Natural killer cell (primary cell): ENCODE data around the gene VAMP2. TPM values are rescaled to one million over a fixed set of nuclear protein-coding genes. Genes with fewer than 3 reads are reported as not detected.

ENCODE experiments used
- ATAC-seq, 3 donors: fragments of 150-1000 bp in 2 of 3; fragments of 200-7000 bp in 1 of 3; cut with Tn5 transposase; 1 replicate in 1 of 3; 2 replicates in 2 of 3; pipeline ENCODE4 v1.10.0; 2021; ENCODE audit warnings: mild to moderate bottlenecking in 2 of 3, moderate library complexity in 2 of 3
- DNase-seq, 2 donors: peaks; one replicate each; pipeline versions ENCODE4 v3.0.0 to v3.0.0-alpha.2; 2013 to 2021; ENCODE audit warnings: mixed read lengths in 1 of 2
- H3K27ac ChIP-seq: one replicate; pipeline ENCODE4 v1.5.1; 2013; ENCODE audit warnings: mild to moderate bottlenecking, low read length
- H3K27me3 ChIP-seq: one replicate; pipeline ENCODE4 v1.6.1; 2013; ENCODE audit warnings: low read length; ENCODE audit not compliant: control insufficient read depth, insufficient read depth
- H3K36me3 ChIP-seq: one replicate; pipeline ENCODE4 v1.6.1; 2013; ENCODE audit warnings: low read length; ENCODE audit not compliant: control insufficient read depth, insufficient read depth
- H3K4me1 ChIP-seq: one replicate; pipeline ENCODE4 v1.6.1; 2013; ENCODE audit warnings: low read length; ENCODE audit not compliant: control insufficient read depth, insufficient read depth
- H3K4me3 ChIP-seq: one replicate; pipeline ENCODE4 v1.5.1; 2013; ENCODE audit warnings: low read length
- H3K9me3 ChIP-seq: one replicate; pipeline ENCODE4 v1.6.1; 2013; ENCODE audit warnings: low read length; ENCODE audit not compliant: control insufficient read depth, insufficient read depth
- H3K27ac Mint-ChIP-seq, 2 donors: one replicate each; pipeline ENCODE4 v1.8.0; 2022; ENCODE audit warnings: mild to moderate bottlenecking in 2 of 2, mixed read lengths in 2 of 2, moderate library complexity in 1 of 2
- H3K27me3 Mint-ChIP-seq, 2 donors: one replicate each; pipeline ENCODE4 v1.8.0; 2022; ENCODE audit warnings: low read depth in 2 of 2, mixed read lengths in 2 of 2
- H3K36me3 Mint-ChIP-seq: one replicate; pipeline ENCODE4 v1.8.0; 2022; ENCODE audit warnings: mixed read lengths
- H3K4me1 Mint-ChIP-seq, 2 donors: one replicate each; pipeline ENCODE4 v1.8.0; 2022; ENCODE audit warnings: mixed read lengths in 2 of 2
- H3K4me3 Mint-ChIP-seq: one replicate; pipeline ENCODE4 v1.8.0; 2022; ENCODE audit warnings: mild to moderate bottlenecking, moderate library complexity, mixed read lengths
- H3K9me3 Mint-ChIP-seq, 2 donors: one replicate each; pipeline ENCODE4 v1.8.0; 2022; ENCODE audit warnings: mixed read lengths in 2 of 2
- WGBS: methylation state at CpG from one replicate; pipeline ENCODE4 v1.1.7; 2013; ENCODE audit warnings: missing lambda C conversion rate; ENCODE audit not compliant: insufficient coverage; 5-methylcytosine and 5-hydroxymethylcytosine counted together
- intact Hi-C: fragments of 100-400 bp; cut with micrococcal nuclease; formaldehyde crosslinking; loops from one replicate; pipeline ENCODE4 v1.14.2; 2022
- total RNA-seq, 4 donors: library from RNA; stranded (reverse); fragments of 120-200 nt in 1 of 4; gene quantifications; one replicate each; pipeline versions ENCODE4 v1.2.3 to v1.2.4, GENCODE V29; 2013 to 2022
- TF ChIP-seq, protein P1 (sequence below): fragments of 200-600 bp; IDR thresholded peaks from one replicate; pipeline ENCODE4 v1.8.0; 2022; ENCODE audit warnings: antibody characterized with exemption

VAMP2 gene
- total RNA-seq, 3 donors from 2014 or later (not counting 1 experiment from before 2014, with no cell fraction given) = 191 to 315 (median 234) TPM

DNA sequence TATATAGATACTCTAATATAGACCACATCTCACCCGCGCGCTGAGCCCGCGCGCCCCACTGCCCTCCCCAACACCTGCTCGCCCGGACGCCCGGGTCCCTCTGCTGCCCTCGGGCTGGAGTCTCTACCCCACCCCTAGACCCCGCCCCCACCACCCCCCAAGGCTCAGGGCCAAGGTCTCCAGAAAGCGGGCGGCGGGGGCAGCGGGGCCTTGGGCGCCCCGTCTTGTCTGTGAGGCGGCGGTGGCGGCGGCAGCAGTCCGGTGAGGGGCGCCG, 41.4 kb downstream of the VAMP2 start:
- H3K27me3 Mint-ChIP-seq = peaks cover 42 to 53% of the 10 kb centered on the region in 2 donors
- peak overlapping the region; percentile 24 for H3K4me3 ChIP-seq
- no peaks in the 10 kb centered on the region for H3K9me3 ChIP-seq
- ATAC-seq = no peak
- TF ChIP-seq, protein P1, sequence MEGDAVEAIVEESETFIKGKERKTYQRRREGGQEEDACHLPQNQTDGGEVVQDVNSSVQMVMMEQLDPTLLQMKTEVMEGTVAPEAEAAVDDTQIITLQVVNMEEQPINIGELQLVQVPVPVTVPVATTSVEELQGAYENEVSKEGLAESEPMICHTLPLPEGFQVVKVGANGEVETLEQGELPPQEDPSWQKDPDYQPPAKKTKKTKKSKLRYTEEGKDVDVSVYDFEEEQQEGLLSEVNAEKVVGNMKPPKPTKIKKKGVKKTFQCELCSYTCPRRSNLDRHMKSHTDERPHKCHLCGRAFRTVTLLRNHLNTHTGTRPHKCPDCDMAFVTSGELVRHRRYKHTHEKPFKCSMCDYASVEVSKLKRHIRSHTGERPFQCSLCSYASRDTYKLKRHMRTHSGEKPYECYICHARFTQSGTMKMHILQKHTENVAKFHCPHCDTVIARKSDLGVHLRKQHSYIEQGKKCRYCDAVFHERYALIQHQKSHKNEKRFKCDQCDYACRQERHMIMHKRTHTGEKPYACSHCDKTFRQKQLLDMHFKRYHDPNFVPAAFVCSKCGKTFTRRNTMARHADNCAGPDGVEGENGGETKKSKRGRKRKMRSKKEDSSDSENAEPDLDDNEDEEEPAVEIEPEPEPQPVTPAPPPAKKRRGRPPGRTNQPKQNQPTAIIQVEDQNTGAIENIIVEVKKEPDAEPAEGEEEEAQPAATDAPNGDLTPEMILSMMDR = no peak
- H3K36me3 ChIP-seq = no peaks in the 10 kb centered on the region
- peaks cover 80% of the 10 kb centered on the region for H3K4me1 ChIP-seq
- intact Hi-C loops = no loop called here
- peaks cover 77 to 80% of the 10 kb centered on the region in 2 donors for H3K4me1 Mint-ChIP-seq
- H3K27me3 ChIP-seq = peaks cover 44% of the 10 kb centered on the region
- peak overlapping the region; percentile 93 for H3K4me3 Mint-ChIP-seq
- H3K36me3 Mint-ChIP-seq = peaks cover 12% of the 10 kb centered on the region
- peak overlapping the region; percentile 98 to 100 for H3K27ac Mint-ChIP-seq
- H3K27ac ChIP-seq = no peak overlapping the region
- WGBS = 0% methylated on average over 14 of the region's 25 CpGs
- no peak for DNase-seq
- peaks cover 0 to 2% of the 10 kb centered on the region in 2 donors for H3K9me3 Mint-ChIP-seq

DNA sequence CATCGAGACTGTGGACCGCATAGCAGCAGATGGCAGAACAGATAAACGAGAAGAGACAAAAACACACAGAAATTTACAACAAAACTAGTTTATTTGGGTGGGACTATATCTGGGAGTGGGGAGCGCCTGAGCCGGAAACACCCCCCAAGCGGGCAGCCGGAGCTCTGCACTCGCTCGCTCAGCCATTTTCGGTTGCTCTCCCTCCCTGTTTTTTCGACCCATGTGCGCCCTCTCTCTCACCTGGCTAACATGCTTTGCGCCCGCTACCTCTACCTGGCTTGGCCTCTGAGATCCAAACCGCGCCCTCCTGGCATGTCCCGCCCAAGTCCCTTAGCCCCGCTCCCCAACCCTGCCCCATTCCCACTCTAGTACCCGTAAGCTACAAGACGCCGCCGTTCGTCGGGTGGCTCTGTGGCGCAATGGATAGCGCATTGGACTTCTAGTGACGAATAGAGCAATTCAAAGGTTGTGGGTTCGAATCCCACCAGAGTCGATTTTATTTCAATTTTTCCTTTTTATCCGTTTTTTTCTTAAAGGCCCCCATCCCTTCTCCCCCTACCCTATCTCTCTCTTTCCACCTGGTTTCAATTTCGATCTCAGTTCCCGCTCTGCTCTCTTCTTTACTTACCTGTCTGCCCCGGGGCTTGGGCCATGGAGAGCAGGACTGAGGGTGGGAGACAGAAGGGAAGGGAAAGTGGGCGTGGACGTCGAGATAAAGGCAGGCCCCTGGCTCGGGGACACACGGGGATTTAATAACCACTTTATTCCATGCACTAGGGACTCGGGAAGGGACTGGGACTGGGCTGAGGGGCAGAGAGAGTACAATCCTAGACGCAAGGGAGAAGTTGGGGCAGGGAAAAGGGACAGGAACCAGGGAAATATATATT, 42.0 kb downstream of the VAMP2 start:
- Histone ChIP-seq H3K9me3 (no peaks in the 10 kb centered on the region), H3K4me1 (peaks cover 75% of the 10 kb centered on the region), H3K36me3 (no peaks in the 10 kb centered on the region), H3K27ac (no peak overlapping the region), H3K4me3 (peak overlapping the region; percentile 24), H3K27me3 (peaks cover 50% of the 10 kb centered on the region)
- WGBS = under 1% methylated on average over 32 of the region's 40 CpGs
- Mint-ChIP-seq H3K27ac (peak overlapping the region; percentile 98 to 100), H3K36me3 (peaks cover 12% of the 10 kb centered on the region), H3K4me1 (peaks cover 71 to 74% of the 10 kb centered on the region in 2 donors), H3K27me3 (peaks cover 46 to 52% of the 10 kb centered on the region in 2 donors), H3K4me3 (peak overlapping the region; percentile 93), H3K9me3 (no peaks in the 10 kb centered on the region)
- peak; percentile 5 to 11 (median 9) for ATAC-seq
- intact Hi-C loops = loop anchor here (1.0 kb wide), 1 partner anchor 102 kb away; no protein-coding TSS in a partner anchor
- TF ChIP-seq, protein P1 = peak; percentile 24
- peak; percentile 54 to 82 for DNase-seq

DNA sequence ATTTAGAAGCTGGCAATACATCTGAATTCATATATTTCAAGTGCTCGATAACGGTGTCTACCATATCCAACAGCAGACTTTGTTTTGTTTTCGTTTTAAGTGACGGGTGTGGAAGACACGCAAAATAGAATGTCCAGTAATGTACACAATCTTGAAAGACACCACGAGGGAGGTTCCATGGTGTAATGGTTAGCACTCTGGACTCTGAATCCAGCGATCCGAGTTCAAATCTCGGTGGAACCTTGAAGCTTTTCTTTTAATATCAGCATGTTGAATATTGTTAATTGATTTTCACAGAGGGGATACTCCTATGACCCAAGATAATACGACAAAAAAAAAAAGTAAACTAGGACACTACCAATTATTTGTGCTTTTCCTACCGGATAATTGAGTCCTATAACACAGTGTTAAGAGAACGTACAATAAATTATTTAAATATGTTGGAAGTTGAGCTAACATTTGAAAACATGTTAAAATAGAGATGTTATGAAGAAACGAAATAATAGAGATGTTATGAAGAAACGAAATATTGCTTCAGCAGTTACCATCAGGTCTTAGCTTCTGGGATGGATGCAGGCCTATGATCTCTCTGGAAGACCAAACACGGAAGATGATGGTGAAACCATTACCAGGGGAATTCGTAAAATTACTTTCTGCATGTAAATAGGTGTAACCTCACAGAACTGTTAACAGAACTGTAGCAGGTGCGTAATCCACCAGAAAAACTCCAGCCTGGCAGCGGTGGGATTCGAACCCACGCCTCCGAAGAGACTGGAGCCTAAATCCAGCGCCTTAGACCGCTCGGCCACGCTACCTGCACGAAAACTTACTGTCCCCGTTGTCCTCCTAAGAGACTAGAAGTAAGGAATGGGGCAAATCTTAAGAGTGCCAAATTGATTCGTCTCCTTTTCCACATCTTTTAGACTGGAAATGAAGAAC, 42.9 kb downstream of the VAMP2 start:
- intact Hi-C loops = loop anchor here (1.0 to 5.0 kb wide), 6 partner anchors 19 to 205 kb away; no protein-coding TSS in a partner anchor
- peaks cover 53 to 55% of the 10 kb centered on the region in 2 donors for H3K27me3 Mint-ChIP-seq
- Histone ChIP-seq H3K27me3 (peaks cover 53% of the 10 kb centered on the region), H3K4me1 (peaks cover 66% of the 10 kb centered on the region), H3K4me3 (peak overlapping the region; percentile 91), H3K36me3 (no peaks in the 10 kb centered on the region), H3K27ac (peak overlapping the region; percentile 76), H3K9me3 (no peaks in the 10 kb centered on the region)
- peak overlapping the region; percentile 93 for H3K4me3 Mint-ChIP-seq
- H3K9me3 Mint-ChIP-seq = no peaks in the 10 kb centered on the region
- H3K36me3 Mint-ChIP-seq = peaks cover 12% of the 10 kb centered on the region
- ATAC-seq (peak; percentile 59 to 83 (median 70)), DNase-seq (peak; percentile 79 to 96)
- H3K4me1 Mint-ChIP-seq = peaks cover 62 to 65% of the 10 kb centered on the region in 2 donors
- under 1% methylated on average over 21 of the region's 28 CpGs for WGBS
- TF ChIP-seq, protein P1 = no peak
- peak overlapping the region; percentile 98 to 100 for H3K27ac Mint-ChIP-seq
